PC-3 (cell line): ENCODE data around the gene FAM241B.

ENCODE experiments used
- EZH2 ChIP-seq: fragments of 300-600 bp; sonication (generic); IDR thresholded peaks from one replicate; pipeline ENCODE4 v1.6.1; 2017; ENCODE audit warnings: antibody characterized with exemption, mild to moderate bottlenecking, low read length; ENCODE audit not compliant: unreplicated experiment
- EZH2phosphoT487 ChIP-seq: fragments of 300-600 bp; sonication (generic); IDR thresholded peaks from 2 replicates; pipeline ENCODE4 v1.6.1; 2018; ENCODE audit warnings: mild to moderate bottlenecking, antibody characterized with exemption, low read length, borderline replicate concordance
- TF ChIP-seq, protein P1 (sequence below): fragments of 300-600 bp; sonication (generic); conservative IDR thresholded peaks from 2 replicates; pipeline ENCODE4 v1.5.1; 2017; ENCODE audit warnings: antibody characterized with exemption, low read depth, mild to moderate bottlenecking, low read length

DNA sequence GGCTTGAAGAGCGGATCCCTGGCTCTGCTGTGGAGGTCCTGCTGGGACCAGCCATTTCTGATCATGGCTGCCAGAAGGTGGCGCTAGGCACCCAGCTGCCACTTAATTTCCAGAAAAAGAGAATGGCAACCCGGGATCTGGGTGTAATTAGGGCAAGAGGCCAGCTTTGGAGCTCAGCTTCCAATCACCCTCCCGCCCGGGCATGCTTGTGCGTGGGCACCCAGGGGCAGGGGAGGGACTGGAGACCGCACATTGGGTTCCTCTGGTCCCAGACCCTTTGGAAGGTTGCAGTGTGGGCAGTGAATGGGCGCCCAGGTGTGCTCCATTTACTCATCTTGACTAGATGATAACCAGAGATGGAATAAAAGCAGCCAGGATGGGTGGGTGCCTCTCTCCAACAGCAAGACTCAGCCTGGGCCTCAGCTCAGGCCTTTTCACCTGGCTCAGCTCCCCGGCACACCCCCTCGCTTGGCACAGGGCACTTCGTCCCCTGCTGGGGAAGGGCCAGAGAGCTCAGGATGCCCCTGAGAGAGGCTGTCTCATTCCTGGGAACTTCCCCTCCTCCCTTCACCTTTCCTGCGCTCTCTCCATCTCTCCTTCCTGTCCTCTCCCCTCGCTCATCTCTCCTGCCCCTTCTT is 14.7 kb downstream of the FAM241B start:
- TF ChIP-seq, protein P1, sequence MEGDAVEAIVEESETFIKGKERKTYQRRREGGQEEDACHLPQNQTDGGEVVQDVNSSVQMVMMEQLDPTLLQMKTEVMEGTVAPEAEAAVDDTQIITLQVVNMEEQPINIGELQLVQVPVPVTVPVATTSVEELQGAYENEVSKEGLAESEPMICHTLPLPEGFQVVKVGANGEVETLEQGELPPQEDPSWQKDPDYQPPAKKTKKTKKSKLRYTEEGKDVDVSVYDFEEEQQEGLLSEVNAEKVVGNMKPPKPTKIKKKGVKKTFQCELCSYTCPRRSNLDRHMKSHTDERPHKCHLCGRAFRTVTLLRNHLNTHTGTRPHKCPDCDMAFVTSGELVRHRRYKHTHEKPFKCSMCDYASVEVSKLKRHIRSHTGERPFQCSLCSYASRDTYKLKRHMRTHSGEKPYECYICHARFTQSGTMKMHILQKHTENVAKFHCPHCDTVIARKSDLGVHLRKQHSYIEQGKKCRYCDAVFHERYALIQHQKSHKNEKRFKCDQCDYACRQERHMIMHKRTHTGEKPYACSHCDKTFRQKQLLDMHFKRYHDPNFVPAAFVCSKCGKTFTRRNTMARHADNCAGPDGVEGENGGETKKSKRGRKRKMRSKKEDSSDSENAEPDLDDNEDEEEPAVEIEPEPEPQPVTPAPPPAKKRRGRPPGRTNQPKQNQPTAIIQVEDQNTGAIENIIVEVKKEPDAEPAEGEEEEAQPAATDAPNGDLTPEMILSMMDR: peak; percentile 100
- TF ChIP-seq EZH2phosphoT487 (no peak), EZH2 (no peak)
